GM21723 (cell line): ENCODE measurements around the gene ZNF318.
"Not testable (repeated sequence)": the region's sequence is repeated elsewhere in the genome, so short reads cannot be mapped to it uniquely, and the experiment has no call there.

Experiments
- ATAC-seq: cut with Tn5 transposase; IDR thresholded peaks from one replicate; pipeline ENCODE4 v1.9.1; 2021; ENCODE audit warnings: mild to moderate bottlenecking, moderate library complexity; ENCODE audit not compliant: unreplicated experiment

The ZNF318 gene, protein sequence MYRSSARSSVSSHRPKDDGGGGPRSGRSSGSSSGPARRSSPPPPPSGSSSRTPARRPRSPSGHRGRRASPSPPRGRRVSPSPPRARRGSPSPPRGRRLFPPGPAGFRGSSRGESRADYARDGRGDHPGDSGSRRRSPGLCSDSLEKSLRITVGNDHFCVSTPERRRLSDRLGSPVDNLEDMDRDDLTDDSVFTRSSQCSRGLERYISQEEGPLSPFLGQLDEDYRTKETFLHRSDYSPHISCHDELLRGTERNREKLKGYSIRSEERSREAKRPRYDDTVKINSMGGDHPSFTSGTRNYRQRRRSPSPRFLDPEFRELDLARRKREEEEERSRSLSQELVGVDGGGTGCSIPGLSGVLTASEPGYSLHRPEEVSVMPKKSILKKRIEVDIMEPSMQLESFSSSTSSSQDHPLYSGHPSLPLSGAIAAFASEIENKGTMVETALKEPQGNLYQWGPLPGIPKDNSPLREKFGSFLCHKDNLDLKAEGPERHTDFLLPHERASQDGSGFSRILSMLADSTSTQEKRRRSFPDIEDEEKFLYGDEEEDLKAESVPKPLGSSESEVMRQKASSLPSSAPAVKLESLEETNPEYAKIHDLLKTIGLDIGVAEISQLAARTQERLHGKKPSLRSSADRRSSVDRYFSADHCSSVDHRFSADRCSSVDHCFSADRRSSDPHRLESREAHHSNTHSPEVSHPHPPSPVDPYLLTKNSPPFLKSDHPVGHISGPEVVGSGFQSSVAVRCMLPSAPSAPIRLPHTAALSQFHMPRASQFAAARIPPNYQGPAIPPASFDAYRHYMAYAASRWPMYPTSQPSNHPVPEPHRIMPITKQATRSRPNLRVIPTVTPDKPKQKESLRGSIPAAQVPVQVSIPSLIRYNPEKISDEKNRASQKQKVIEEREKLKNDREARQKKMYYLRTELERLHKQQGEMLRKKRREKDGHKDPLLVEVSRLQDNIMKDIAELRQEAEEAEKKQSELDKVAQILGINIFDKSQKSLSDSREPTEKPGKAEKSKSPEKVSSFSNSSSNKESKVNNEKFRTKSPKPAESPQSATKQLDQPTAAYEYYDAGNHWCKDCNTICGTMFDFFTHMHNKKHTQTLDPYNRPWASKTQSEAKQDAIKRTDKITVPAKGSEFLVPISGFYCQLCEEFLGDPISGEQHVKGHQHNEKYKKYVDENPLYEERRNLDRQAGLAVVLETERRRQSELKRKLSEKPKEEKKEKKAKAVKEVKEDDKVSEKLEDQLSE (N-terminal part only)

GRCh38 chr6:43369174-43370002, at the start of gene ZNF318:
Gene ZNF318 (minus strand): TSS chr6:43369647. CDS start chr6:43369365, 282 bp downstream.
- ATAC-seq = peak; percentile 74

DNA sequence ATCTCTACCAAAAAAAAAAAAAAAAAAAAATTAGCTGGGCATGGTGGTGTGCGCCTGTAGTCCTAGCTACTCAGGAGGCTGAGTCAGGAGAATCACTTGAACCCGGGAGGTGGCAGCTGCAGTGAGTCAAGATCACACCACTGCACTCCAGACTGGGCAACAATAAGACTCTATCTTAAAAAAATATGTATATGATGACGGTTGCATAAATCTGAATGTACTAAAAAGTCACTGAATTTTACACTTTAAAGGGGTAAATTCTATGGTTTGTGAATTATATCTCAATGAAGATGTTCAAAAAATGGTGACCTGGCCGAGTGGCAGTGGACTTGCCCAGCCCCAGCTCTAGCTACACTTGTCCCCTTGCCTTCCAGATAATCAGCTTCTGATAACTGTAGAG, 47.5 kb upstream of the ZNF318 start:
- no peak for ATAC-seq

GRCh38 chr6:43415275-43415674, 45.8 kb upstream of the ZNF318 start:
- not testable (repeated sequence) for ATAC-seq

- no peak for ATAC-seq
These were observed 43.6 kb upstream of the ZNF318 start for GRCh38 chr6:43413002-43413401.

- ATAC-seq = no peak
These were observed 43.1 kb upstream of the ZNF318 start for GRCh38 chr6:43412541-43412940.

- not testable (repeated sequence) for ATAC-seq
These were observed 41.3 kb upstream of the ZNF318 start for GRCh38 chr6:43410776-43411175.

DNA sequence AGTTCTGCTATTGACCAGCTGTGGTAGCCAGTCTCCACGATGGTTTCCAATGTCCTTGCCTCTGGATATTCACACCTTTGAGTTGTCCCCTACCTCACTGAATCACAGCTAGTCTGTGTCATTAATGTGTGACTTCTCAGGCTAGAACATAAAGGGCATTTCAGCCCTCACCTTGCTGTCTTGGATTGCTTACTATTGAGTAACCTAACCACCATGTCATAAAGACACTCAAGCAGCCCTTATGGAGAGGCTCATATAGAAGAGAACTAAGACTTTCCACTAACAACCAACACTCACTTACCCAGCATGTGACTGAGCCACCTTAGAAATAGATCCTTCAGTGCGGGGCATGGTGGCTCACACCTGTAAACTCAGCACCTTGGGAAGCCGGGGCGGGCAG, 38.8 kb upstream of the ZNF318 start:
- ATAC-seq = no peak

GRCh38 chr6:43407296-43407695, 37.8 kb upstream of the ZNF318 start:
- ATAC-seq = no peak

DNA sequence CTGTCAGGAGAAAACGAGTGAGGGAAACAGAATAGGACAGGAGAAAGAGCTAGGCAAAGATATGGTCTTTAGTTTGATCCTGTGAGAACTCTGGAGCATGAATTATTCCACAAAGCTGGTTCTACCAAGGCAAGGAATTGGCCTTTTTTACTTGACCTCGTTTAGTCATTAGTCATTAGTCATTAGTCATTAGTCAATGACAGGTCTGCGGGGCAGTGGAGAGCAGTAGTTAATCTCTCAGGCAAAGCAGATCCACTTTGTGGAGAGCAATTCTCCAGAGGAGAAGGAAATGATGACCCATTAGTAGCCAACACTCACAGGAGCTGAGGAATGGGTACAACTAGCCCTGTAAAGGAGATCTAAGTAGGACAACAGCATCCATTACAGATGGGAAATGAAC, 35.9 kb upstream of the ZNF318 start:
- ATAC-seq = no peak

- no peak for ATAC-seq
These were observed 33.4 kb upstream of the ZNF318 start for GRCh38 chr6:43402820-43403219.

GRCh38 chr6:43401730-43402129, 32.3 kb upstream of the ZNF318 start:
- no peak for ATAC-seq

DNA sequence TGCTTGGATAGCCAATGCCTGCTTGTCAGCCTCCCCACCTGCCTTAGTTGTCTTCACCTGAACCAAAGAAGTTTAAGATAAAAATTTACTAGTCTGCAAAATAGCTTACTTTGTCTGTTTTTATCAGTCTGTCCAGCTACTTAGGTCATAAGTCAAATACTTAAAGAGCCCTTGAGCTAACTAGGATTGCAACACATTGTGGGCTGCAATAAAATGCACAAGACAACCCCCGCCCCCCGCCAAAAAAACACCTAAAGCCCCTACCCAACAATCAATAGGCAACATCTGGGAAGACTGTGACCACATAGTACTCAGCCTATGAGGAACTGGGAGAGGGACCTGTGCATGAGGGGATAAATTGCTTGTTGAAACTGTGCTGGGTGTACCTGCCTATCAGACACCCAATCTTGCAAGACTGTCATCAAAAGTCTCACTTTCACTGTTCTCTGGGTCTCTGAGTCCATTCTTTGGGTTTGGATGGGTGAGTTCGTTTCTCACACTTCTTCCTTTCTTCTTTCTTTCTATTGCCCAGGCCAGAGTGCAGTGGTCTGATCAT, 30.6 kb upstream of the ZNF318 start:
- no peak for ATAC-seq

- no peak for ATAC-seq
These were observed 27.1 kb upstream of the ZNF318 start for GRCh38 chr6:43396408-43397149.

- no peak for ATAC-seq
These were observed 26.3 kb upstream of the ZNF318 start for GRCh38 chr6:43395776-43396175.

DNA sequence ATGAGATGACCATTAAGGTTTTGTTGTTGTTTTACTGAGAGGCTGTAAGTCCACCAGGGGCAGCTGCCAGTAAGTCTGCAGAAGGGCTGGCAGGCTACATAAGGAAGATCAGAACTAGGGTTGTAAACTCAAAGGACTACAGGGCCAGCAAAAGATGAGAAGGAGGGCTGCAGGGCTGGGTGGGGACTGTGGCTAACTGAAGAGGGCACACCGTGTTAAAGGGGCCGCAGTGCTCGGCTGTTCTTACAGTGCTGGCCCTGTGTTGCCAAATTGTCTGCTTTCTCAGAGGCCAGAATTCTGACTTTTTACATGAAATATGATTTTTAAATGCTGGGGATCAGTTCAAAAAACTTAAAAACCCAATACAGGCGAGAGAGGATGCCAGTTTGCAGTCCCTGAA, 25.5 kb upstream of the ZNF318 start:
- ATAC-seq = no peak

DNA sequence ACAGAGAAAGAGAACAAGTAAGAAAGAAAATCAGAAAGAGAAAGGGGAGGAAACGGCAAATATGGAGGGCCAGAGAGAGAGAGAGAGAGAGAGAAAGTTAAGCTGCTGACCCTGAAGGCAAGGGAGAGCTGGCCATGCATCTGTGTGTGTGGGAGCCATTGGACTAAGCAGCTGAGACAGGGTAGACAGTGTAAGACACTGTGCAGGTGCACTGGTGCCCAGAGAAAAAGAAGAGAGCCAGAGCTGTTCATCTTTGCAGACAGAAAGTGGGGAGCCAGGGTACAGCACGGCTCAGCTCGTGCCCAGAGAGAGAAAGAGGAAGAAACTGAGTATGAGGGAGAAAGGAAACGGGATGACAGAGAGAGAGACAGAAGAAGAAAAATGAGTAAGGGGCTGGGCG, 24.2 kb upstream of the ZNF318 start:
- ATAC-seq = no peak

DNA sequence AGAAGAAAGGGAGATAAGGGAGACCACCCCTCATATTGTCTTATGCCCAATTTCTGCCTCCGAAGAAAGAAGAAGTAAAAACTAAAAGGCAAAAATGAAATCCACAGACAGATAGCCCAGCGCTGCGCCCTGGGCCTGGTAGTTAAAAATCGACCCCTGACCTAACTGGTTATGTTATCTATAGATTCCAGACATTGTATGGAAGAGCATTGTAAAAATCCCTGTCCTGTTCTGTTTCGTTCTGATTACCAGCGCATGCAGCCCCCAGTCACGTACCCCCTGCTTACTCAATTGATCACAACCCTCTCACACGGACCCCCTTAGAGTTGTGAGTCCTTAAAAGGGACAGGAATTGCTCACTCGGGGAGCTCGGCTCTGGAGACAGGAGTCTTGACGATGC, 23.7 kb upstream of the ZNF318 start:
- ATAC-seq = not testable (repeated sequence)

- ATAC-seq = no peak
These were observed 22.1 kb upstream of the ZNF318 start for GRCh38 chr6:43391440-43392031.
